Endodermal cell (in vitro differentiated cells): ENCODE results near the gene STAT6. TPM values are rescaled to one million over a fixed set of nuclear protein-coding genes. Genes with fewer than 3 reads are reported as not detected.

Experiments used
- DNase-seq: peaks from one replicate; pipeline ENCODE4 v3.0.0-alpha.2; 2017
- H3K27ac ChIP-seq: 2 replicates; pipeline ENCODE4 v1.5.1; 2013; ENCODE audit warnings: mild to moderate bottlenecking, low read depth, low read length, moderate library complexity
- H3K27me3 ChIP-seq: 2 replicates; pipeline ENCODE4 v1.6.1; 2013; ENCODE audit warnings: mild to moderate bottlenecking, low read length, moderate library complexity; ENCODE audit not compliant: insufficient read depth, control insufficient read depth, poor library complexity, severe bottlenecking
- H3K36me3 ChIP-seq: 2 replicates; pipeline ENCODE4 v1.7.0; 2013; ENCODE audit warnings: mild to moderate bottlenecking, low read length, moderate library complexity; ENCODE audit not compliant: control insufficient read depth, insufficient read depth
- H3K4me1 ChIP-seq: one replicate; pipeline ENCODE4 v1.7.0; 2013; ENCODE audit warnings: low read length; ENCODE audit not compliant: control insufficient read depth, insufficient read depth
- H3K4me3 ChIP-seq: 2 replicates; pipeline ENCODE4 v1.5.1; 2013; ENCODE audit warnings: mild to moderate bottlenecking, low read length, moderate library complexity
- H3K9ac ChIP-seq: 2 replicates; pipeline ENCODE4 v1.6.1; 2013; ENCODE audit warnings: mild to moderate bottlenecking, low read length, moderate library complexity; ENCODE audit not compliant: poor library complexity, severe bottlenecking; ENCODE audit errors: extremely low read depth
- H3K9me3 ChIP-seq: 2 replicates; pipeline ENCODE4 v1.6.1; 2013; ENCODE audit warnings: mild to moderate bottlenecking, low read length, moderate library complexity; ENCODE audit not compliant: control insufficient read depth
- H3K27ac Mint-ChIP-seq: 2 replicates; pipeline ENCODE4 v1.8.0; 2020; ENCODE audit warnings: mixed read lengths
- H3K27me3 Mint-ChIP-seq: 2 replicates; pipeline ENCODE4 v1.8.0; 2021; ENCODE audit warnings: mild to moderate bottlenecking, mixed read lengths; ENCODE audit not compliant: insufficient read depth
- H3K36me3 Mint-ChIP-seq: 2 replicates; pipeline ENCODE4 v1.8.0; 2020; ENCODE audit warnings: low read depth, mixed read lengths
- H3K4me1 Mint-ChIP-seq: 2 replicates; pipeline ENCODE4 v1.8.0; 2020; ENCODE audit warnings: mixed read lengths
- H3K4me3 Mint-ChIP-seq: 2 replicates; pipeline ENCODE4 v1.8.0; 2020; ENCODE audit warnings: mild to moderate bottlenecking, moderate library complexity, mixed read lengths
- H3K9me3 Mint-ChIP-seq: 2 replicates; pipeline ENCODE4 v1.8.0; 2020; ENCODE audit warnings: mild to moderate bottlenecking, mixed read lengths
- WGBS, 2 experiments: methylation state at CpG; one replicate each; pipeline versions ENCODE4 v1.1.5 to v1.1.7; 2013; ENCODE audit warnings: missing lambda C conversion rate in 2 of 2, mixed read lengths in 1 of 2; ENCODE audit not compliant: insufficient coverage in 1 of 2, insufficient read length in 1 of 2; 5-methylcytosine and 5-hydroxymethylcytosine counted together
- total RNA-seq, 2 donors: library from RNA; stranded (reverse); fragmentation: NEBNext Ultra II Directional in 1 of 2; extraction: Animal tissue kit (Norgen Biotek cat#: 25700) in 1 of 2; gene quantifications; 2 replicates in 1 of 2; 3 replicates in 1 of 2; pipeline ENCODE4 v1.2.1, GENCODE V29; 2021
- TF ChIP-seq, protein P1 (sequence below): fragments of 200-600 bp; sonication (generic); conservative IDR thresholded peaks from 2 replicates; pipeline ENCODE4 v1.5.0; 2021; ENCODE audit warnings: antibody characterized with exemption, mild to moderate bottlenecking

The STAT6 gene
- total RNA-seq, 2 donors from 2014 or later: 60.2 to 102 TPM

DNA sequence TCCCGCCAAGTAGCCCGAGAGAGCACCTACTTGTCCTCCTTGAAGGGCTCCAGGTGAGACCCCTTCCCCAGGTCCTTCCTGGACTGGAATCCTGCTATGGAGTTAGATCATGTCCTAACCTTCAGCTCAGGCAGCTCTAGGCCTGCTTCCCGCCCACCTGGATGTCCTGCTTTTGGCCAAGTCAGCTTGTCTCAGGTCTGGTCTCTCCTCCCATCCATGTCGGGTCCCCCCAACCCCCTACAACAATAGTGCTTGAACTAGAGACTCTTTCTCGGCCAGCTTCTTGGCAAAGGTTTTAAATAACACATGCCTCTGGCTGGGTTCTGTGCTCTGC is 18.7 kb downstream of the STAT6 start:
- H3K9me3 Mint-ChIP-seq: no peaks in the 10 kb centered on the region
- H3K27me3 Mint-ChIP-seq: no peaks in the 10 kb centered on the region
- Histone ChIP-seq H3K4me1 (peaks cover 3% of the 10 kb centered on the region), H3K27ac (no peak overlapping the region), H3K27me3 (no peaks in the 10 kb centered on the region), H3K9ac (no peak overlapping the region), H3K9me3 (no peaks in the 10 kb centered on the region), H3K36me3 (peaks cover 16% of the 10 kb centered on the region), H3K4me3 (no peak overlapping the region)
- WGBS, 2 experiments: 90 to 100% methylated on average over 5 of the region's 5 CpGs
- TF ChIP-seq, protein P1, sequence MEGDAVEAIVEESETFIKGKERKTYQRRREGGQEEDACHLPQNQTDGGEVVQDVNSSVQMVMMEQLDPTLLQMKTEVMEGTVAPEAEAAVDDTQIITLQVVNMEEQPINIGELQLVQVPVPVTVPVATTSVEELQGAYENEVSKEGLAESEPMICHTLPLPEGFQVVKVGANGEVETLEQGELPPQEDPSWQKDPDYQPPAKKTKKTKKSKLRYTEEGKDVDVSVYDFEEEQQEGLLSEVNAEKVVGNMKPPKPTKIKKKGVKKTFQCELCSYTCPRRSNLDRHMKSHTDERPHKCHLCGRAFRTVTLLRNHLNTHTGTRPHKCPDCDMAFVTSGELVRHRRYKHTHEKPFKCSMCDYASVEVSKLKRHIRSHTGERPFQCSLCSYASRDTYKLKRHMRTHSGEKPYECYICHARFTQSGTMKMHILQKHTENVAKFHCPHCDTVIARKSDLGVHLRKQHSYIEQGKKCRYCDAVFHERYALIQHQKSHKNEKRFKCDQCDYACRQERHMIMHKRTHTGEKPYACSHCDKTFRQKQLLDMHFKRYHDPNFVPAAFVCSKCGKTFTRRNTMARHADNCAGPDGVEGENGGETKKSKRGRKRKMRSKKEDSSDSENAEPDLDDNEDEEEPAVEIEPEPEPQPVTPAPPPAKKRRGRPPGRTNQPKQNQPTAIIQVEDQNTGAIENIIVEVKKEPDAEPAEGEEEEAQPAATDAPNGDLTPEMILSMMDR: no peak
- no peak overlapping the region for H3K4me3 Mint-ChIP-seq
- H3K36me3 Mint-ChIP-seq: peaks cover 36% of the 10 kb centered on the region
- H3K4me1 Mint-ChIP-seq: peaks cover 9% of the 10 kb centered on the region
- DNase-seq: no peak
- H3K27ac Mint-ChIP-seq: peak overlapping the region; percentile 39

DNA sequence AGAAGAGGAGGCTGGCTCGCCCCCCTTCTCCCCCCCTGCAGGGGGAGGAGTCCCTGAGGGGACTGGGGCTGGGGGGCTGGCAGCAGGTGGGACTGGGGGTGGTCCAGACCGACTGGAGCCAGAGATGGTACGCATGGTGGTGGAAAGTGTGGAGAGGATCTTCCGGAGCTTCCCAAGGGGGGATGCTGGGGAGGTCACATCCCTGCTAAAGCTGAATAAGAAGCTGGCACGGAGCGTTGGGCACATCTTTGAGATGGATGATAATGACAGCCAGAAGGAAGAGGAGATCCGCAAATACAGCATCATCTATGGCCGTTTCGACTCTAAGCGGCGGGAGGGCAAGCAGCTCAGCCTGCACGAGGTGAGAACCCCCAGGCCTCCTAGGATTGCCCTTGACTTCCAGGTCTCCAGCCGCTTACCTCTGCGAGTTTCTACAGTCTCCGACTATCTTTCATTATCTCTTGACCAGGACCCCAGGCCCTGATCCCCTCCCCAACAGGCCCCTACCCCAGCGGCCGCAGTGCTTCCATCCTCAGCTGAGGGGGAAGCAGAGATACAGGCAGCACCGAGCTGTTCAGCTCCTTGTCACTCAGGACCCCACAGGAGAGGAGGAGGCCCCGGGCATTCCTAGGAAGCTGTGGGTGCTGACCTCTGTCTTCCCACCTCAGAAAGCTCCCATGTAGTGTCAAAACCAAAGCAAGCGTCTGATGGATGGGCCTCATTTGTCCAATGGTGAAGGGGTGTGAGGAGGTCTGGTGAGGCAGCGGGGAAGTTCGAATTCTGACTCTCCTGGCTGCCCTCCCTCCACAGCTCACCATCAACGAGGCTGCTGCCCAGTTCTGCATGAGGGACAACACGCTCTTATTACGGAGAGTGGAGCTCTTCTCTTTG is 19.3 kb downstream of the STAT6 start:
- peaks cover 3% of the 10 kb centered on the region for H3K4me1 ChIP-seq
- peaks cover 9% of the 10 kb centered on the region for H3K4me1 Mint-ChIP-seq
- H3K27ac ChIP-seq: no peak overlapping the region
- H3K27ac Mint-ChIP-seq: no peak overlapping the region
- H3K9me3 ChIP-seq: no peaks in the 10 kb centered on the region
- TF ChIP-seq, protein P1: no peak
- peaks cover 30% of the 10 kb centered on the region for H3K36me3 Mint-ChIP-seq
- peaks cover 16% of the 10 kb centered on the region for H3K36me3 ChIP-seq
- H3K4me3 Mint-ChIP-seq: no peak overlapping the region
- H3K27me3 ChIP-seq: no peaks in the 10 kb centered on the region
- 91 to 95% methylated on average over 13 to 24 of the region's 25 CpGs for WGBS, 2 experiments
- no peak overlapping the region for H3K9ac ChIP-seq
- no peaks in the 10 kb centered on the region for H3K27me3 Mint-ChIP-seq
- no peak for DNase-seq
- H3K4me3 ChIP-seq: no peak overlapping the region
- no peaks in the 10 kb centered on the region for H3K9me3 Mint-ChIP-seq

DNA sequence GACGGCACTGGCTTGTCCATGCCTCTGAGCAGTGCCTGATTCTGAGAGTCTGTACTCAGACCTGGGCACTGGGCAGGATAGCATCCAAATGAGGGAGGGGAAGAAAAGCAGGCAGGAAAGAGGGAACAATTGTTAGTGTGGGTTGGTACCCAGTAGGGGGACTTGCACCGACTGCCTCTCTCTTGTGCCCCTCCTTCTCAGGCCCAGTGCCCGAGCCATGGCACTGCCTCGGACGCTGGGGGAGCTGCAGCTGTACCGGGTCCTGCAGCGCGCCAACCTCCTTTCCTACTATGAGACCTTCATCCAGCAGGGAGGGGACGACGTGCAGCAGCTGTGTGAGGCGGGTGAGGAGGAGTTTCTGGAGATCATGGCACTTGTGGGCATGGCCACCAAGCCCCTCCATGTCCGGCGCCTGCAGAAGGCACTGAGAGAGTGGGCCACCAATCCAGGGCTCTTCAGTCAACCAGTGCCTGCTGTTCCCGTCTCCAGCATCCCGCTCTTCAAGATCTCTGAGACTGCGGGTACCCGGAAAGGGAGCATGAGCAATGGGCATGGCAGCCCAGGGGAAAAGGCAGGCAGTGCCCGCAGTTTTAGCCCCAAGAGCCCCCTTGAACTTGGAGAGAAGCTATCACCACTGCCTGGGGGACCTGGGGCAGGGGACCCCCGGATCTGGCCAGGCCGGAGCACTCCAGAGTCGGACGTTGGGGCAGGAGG is 20.1 kb downstream of the STAT6 start:
- Histone ChIP-seq H3K27ac (no peak overlapping the region), H3K27me3 (no peaks in the 10 kb centered on the region), H3K36me3 (peaks cover 16% of the 10 kb centered on the region), H3K9me3 (no peaks in the 10 kb centered on the region), H3K4me1 (peaks cover 3% of the 10 kb centered on the region), H3K4me3 (no peak overlapping the region), H3K9ac (no peak overlapping the region)
- Mint-ChIP-seq H3K4me1 (peaks cover 16% of the 10 kb centered on the region), H3K36me3 (peaks cover 22% of the 10 kb centered on the region), H3K4me3 (peak overlapping the region; percentile 78), H3K9me3 (no peaks in the 10 kb centered on the region), H3K27me3 (no peaks in the 10 kb centered on the region), H3K27ac (no peak overlapping the region)
- no peak for DNase-seq
- WGBS, 2 experiments: 93 to 97% methylated on average over 13 to 22 of the region's 22 CpGs
- TF ChIP-seq, protein P1: no peak
